ENCODE results near the gene NACA2. TPM values are rescaled to one million over a fixed set of nuclear protein-coding genes. Genes with fewer than 3 reads are reported as not detected.

NACA2 gene
- total RNA-seq, 4 donors from 2014 or later: not detected

DNA sequence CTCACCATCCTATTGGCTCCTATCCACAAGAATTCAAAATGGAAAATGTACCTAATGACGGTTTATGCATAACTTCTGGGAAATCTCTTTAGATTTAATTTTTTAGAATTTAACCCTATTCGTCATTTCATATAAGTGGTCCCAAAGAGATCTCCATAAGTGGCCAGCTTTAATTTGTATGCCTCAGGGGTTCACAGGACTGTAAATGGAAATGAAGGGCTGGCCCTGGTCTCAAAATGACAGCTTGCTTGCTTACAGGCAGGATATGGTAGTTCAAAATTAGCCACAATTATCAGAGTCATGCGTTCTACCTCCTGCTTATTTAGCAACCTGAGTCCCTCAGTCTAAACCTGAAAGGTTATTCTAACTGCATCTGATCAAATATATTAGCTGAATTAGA is 6.6 kb upstream of the NACA2 start:
- TF ChIP-seq, protein P1, sequence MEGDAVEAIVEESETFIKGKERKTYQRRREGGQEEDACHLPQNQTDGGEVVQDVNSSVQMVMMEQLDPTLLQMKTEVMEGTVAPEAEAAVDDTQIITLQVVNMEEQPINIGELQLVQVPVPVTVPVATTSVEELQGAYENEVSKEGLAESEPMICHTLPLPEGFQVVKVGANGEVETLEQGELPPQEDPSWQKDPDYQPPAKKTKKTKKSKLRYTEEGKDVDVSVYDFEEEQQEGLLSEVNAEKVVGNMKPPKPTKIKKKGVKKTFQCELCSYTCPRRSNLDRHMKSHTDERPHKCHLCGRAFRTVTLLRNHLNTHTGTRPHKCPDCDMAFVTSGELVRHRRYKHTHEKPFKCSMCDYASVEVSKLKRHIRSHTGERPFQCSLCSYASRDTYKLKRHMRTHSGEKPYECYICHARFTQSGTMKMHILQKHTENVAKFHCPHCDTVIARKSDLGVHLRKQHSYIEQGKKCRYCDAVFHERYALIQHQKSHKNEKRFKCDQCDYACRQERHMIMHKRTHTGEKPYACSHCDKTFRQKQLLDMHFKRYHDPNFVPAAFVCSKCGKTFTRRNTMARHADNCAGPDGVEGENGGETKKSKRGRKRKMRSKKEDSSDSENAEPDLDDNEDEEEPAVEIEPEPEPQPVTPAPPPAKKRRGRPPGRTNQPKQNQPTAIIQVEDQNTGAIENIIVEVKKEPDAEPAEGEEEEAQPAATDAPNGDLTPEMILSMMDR (IDR thresholded peaks at IDR 0.05): no peak
- TF ChIP-seq POLR2A (IDR thresholded peaks at IDR 0.05): no peak
- no peaks in the 10 kb centered on the region for H3K4me1 ChIP-seq
- intact Hi-C loops (cut with DNase I; ENCODE audit: low total_unique reads): no loop called here
- no peak overlapping the region for H3K27ac ChIP-seq
- no peak overlapping the region for H3K4me3 ChIP-seq
- H3K27me3 ChIP-seq: no peaks in the 10 kb centered on the region
- no peak for DNase-seq
- H3K9me3 ChIP-seq: no peaks in the 10 kb centered on the region
- no peaks in the 10 kb centered on the region for H3K36me3 ChIP-seq

DNA sequence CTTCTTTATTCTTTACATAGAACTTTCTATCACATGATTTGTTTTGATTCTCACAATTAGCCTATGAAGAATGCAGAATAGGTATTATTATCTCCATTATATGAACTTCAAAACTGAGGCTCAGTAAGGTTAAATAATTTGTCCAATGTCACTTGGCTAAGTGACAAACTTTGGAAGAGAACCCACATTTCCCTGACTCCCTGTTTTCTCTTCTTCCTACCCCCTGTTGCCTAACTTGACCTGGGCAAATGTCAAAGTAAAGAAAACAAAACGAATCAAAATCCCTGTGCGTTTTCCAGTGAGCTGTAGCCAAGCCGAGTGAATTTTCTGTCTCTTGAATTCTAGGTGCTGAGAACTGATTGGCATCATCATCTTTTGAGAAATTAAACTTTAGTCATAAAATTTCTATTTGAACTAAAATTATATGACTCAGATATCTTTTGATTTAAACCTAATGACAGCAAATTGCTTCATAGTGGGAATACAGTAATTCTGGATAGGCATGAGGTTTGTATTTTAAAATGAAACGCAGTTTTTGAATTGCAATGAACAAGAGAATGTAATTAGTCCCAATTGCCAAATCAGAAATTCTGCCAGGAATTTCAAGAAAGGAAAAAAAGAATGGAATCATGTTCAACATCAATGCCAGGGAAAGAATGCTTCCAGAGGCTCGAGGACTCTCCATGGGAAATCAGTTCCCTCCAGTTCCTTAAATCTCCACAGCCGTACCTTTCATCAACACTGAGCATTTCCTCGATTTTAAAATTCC is 4.6 kb upstream of the NACA2 start:
- TF ChIP-seq, protein P1 (IDR thresholded peaks at IDR 0.05): no peak
- no peak for TF ChIP-seq POLR2A (IDR thresholded peaks at IDR 0.05)
- H3K27ac ChIP-seq: no peak overlapping the region
- H3K4me1 ChIP-seq: no peaks in the 10 kb centered on the region
- no peak for DNase-seq
- H3K27me3 ChIP-seq: no peaks in the 10 kb centered on the region
- intact Hi-C loops (cut with DNase I; ENCODE audit: low total_unique reads): no loop called here
- no peaks in the 10 kb centered on the region for H3K36me3 ChIP-seq
- H3K4me3 ChIP-seq: no peak overlapping the region
- no peaks in the 10 kb centered on the region for H3K9me3 ChIP-seq

DNA sequence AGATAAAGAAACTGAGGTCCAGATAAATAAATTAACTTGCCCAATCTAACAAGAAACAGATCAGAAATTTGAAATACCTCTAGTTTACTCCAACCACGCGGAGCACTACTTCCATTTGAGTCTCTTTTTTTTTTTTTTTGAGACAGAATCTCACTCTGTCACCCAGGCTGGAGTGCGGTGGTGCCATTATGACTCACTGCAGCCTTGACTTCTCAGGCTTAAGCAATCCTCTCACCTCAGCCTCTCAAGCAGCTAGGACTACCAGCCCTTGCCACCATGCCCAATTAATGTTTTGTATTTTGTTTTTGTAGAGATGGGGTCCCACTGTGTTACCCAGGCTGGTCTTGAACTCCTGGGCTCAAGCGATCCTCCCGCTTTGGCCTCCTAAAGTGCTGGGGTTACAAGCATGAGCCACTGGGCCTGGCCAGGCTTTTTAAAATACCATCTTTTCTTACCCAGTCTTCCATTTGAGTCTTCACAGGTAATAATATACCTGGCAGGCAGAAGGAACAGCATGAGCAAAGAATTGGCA is 3.3 kb upstream of the NACA2 start:
- H3K27me3 ChIP-seq: no peaks in the 10 kb centered on the region
- no peaks in the 10 kb centered on the region for H3K9me3 ChIP-seq
- H3K4me1 ChIP-seq: no peaks in the 10 kb centered on the region
- no peaks in the 10 kb centered on the region for H3K36me3 ChIP-seq
- TF ChIP-seq, protein P1 (IDR thresholded peaks at IDR 0.05): no peak
- TF ChIP-seq POLR2A (IDR thresholded peaks at IDR 0.05): no peak
- H3K27ac ChIP-seq: no peak overlapping the region
- no peak for DNase-seq
- intact Hi-C loops (cut with DNase I; ENCODE audit: low total_unique reads): no loop called here
- no peak overlapping the region for H3K4me3 ChIP-seq

DNA sequence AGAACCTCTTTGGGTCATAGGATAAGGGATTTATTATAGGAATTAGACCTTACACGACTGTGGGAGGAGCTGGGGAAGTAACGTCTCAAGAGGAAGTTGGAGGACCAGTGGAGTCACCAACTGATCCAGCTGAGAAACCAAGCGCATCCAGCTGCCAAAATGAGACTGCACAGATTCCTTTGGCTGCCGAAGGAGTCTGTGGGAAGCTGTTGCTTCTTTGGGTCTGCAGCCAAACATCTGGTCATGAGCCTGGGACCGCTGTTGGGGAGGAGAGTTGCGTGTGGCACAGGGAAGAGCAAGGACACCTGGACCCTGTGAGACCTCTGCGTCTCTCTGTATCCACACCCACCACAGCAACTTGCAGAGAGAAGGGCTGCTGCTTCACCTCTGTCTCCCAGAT is 2.4 kb upstream of the NACA2 start:
- Histone ChIP-seq H3K4me3 (no peak overlapping the region), H3K27me3 (no peaks in the 10 kb centered on the region), H3K4me1 (no peaks in the 10 kb centered on the region), H3K9me3 (no peaks in the 10 kb centered on the region), H3K27ac (no peak overlapping the region), H3K36me3 (no peaks in the 10 kb centered on the region)
- no peak for DNase-seq
- intact Hi-C loops (cut with DNase I; ENCODE audit: low total_unique reads): no loop called here
- TF ChIP-seq, protein P1 (IDR thresholded peaks at IDR 0.05): no peak
- no peak for TF ChIP-seq POLR2A (IDR thresholded peaks at IDR 0.05)

DNA sequence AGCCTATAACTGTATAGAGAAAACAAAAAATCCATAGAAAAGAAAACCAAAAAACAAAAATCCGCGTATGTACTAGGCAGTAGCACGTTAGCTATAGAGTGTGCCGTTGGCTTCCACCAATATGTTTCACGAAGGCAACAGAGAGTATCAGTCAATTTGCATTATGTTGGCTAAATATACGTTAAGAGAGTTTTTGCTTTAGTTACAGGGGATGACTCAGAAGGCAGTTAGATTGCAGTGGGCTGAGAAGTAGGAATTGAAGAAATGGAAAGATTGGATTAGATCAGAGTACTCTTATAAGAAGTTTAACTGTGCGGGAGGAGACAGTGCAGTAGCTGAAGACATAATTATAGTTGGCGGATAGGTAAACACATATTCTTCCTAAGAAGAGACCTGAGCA is 911 bp upstream of the NACA2 start:
- no peaks in the 10 kb centered on the region for H3K9me3 ChIP-seq
- no peak for DNase-seq
- no peaks in the 10 kb centered on the region for H3K4me1 ChIP-seq
- H3K27me3 ChIP-seq: no peaks in the 10 kb centered on the region
- intact Hi-C loops (cut with DNase I; ENCODE audit: low total_unique reads): no loop called here
- H3K4me3 ChIP-seq: no peak overlapping the region
- TF ChIP-seq POLR2A (IDR thresholded peaks at IDR 0.05): no peak
- TF ChIP-seq, protein P1 (IDR thresholded peaks at IDR 0.05): no peak
- H3K27ac ChIP-seq: no peak overlapping the region
- H3K36me3 ChIP-seq: no peaks in the 10 kb centered on the region
